Stimulated activated CD8-positive, alpha-beta memory T cell treated with anti-CD3 and anti-CD28 coated beads, Interleukin-4, amount 100 ng/mL, for 24 hours (primary cell): ENCODE results near the gene PIK3R6.
"Not testable (repeated sequence)": the region's sequence is repeated elsewhere in the genome, so short reads cannot be mapped to it uniquely, and the experiment has no call there.

Experiments used
- DNase-seq: peaks from one replicate; pipeline ENCODE4 v3.0.0-alpha.2; 2020; ENCODE audit warnings: low read depth

The PIK3R6 gene

GRCh38 chr17:8875436-8875835 lies 8.0 kb upstream of the PIK3R6 start:
- no peak for DNase-seq

DNA sequence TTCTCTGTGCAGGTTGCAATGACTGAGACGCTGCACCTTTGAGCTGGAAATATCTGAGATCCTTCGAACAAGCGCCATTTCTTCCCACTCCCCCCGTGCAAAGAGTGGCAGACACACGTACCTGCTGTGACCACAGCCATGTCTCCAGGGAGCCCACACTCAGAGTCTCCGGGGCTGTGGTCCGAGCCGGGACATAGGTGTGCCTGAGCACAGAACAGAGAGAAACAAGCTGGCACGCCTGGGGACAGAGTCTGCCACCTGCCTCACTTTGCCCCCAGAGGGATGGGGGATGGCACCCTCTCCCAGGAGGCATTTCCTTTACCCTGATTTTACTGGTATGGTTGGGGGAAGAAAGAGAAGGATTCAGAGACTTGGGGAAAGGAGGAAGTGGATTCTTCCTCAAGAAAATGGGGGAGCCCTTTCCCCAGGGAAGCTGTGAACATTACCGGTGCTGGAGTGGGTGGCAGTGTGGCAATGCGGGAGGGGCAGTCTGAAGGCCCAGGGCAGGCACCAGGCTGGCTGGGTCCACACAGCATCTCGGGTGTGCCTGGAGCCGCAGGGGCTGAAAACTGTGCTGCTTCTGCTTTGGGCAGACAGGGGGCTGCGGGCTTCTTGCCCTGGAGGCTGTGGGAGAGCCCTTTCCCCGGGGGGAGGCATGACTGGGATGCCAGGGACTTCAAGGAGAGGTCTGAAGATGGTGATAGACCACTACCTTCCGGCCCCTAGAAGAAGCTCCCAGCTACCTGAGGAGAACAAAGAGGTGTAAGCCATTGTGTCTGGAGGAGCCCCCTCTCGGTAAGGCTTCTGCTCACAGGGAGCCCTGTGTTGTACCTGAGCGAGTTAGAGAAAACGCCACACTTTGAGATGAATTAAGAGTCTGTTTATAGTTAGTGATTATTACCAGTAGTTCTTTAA lies 6.6 kb upstream of the PIK3R6 start:
- DNase-seq, result no peak

DNA sequence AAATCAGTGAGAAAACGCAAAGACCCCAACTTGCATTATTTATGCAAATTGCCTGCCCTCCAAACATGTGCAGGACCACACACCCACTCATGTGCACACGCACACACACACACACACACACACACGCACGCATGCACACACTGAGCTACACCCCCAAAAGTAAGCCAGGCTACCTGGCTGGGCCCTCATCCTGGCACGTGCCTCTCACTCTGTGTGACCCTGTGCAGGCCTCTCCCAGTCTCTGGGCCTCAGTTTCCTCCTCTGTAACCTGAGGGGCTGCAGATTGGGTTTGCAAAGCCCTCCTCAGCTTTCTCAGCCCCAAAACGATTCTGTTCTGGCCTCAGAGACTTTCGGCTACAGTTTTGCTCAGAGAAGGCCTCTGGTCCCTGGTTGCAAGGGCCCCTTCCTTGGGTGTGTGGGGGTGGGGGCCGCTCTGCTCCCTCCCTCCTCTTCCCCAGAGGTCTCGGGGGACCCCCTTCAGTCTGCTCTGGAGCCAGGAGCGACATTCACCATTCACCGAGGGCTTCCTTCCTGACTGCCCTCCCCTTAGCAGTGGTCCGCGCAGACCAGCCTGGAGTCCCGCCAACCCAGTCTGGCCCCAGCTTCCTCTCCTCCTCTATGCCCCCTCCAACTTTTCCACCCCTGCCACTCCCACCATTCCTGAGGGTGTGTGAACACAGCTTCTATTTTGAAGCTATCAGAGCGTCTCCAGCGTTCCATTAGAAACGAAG lies 5.4 kb upstream of the PIK3R6 start:
- no peak for DNase-seq

GRCh38 chr17:8872036-8872704 lies 4.7 kb upstream of the PIK3R6 start:
- DNase-seq, result no peak

DNA sequence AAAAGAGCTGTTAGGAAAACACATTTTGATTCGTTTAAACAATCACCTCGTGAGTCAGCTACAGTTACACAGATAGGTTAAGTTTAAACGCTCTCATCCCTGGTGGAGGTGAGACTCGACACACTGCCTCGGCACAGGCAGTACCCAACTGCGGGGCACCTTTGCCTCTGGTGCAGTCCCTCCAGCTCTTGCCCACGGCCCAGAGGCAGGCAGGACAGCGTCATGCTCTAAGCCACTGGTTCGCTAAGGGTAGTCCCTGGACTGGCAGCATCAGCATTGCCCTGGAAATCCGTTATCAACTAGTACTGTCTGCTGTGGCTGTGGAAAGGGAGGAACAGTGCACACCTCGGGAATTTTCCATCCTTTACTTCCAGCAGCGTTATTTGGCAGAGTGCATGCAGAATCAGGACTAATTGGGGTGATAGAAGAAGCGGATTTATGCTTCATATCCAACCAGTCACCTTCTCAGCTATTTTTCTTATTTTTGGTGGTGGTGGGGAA lies 3.7 kb upstream of the PIK3R6 start:
- DNase-seq, result no peak

DNA sequence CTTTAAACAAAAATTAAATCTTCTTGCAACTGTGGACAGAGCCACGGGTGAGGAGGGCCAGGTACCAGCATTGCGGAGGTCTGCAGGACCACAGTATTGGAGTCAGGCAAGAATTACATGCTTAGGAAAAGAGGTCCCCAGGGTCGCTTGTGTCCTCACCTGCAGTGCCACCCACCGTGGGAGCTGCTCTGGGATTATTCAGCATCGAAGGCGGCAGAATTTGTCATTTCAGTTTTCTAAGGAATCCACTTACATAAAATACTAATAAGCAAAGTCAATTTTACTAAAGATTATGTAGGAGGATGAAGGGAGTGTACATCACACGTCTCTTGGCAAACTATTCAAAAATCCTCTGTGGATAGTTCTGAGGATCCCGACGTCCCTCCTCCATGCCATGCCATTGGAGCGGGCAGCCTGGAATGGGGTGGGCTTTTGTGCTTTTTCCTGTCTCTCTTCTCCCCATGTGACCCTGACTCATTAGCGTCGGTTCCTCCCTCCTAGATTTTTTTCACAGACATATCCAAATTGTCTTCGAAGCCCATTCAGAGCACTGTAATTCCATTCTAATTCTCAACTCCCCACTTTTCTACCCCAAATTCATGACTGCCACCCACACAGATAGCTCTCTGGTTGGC lies 3.0 kb upstream of the PIK3R6 start:
- DNase-seq, result no peak

- DNase-seq, result no peak
These were observed 1.8 kb upstream of the PIK3R6 start for GRCh38 chr17:8869114-8869815.

DNA sequence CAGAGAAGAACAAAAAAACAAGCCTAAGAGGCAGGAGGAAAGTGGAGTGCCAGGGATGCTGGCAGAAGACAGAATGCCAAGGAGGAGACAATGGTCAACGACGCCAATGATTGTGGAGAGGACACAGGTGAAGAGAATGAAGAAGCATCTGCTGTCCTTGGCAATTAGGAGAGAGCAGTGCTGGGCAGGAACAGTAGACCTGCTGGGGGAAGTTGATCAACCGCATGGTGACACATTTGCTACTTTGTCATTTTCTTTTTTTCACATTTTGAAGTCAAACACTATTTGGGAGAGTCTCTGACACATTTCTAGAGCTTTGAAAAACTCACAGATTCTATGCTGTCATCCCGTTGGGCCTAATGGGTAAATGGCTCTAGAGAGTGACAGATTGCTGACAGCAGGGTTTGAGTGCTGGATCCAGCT lies 1.1 kb upstream of the PIK3R6 start:
- DNase-seq, result no peak

DNA sequence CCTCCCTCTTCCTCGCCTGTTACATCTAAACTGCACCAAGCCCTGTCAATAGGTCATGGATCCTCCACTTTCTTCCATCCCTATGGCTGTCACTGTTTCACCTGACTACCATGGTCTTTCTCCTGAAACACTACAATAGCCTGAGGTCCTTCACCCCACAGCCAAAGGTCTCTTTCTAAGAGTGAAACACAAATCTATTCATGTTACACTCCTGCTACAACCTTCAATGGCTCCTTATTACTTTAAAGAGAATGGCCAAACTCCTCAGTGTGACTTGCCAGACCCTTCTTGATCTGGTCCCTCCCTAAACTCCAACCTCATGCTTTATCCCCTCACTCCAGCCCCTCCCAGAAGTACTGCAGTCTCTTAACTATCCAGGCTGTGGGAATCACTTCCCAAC lies 618 bp upstream of the PIK3R6 start:
- no peak for DNase-seq

DNA sequence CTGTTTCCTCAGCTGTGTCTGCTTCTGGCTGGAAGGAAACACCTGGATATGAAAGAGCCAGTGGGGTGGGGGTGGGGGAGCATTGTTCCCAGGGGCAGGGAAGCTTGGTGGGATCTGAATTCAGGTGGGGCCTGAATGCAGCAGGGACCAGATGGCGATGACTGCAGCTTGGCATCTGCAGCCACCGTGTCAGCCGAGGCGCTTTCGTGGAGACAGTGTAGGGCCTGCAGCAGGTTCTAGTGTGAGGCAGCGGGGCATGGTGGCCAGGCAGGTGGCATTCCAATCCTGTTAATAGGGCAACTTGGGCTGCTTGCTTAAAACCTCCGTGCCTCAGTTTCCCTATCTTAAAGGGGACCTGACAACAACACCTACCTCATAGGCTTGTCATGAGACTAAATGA lies 1.7 kb downstream of the PIK3R6 start:
- no peak for DNase-seq

GRCh38 chr17:8865385-8865784 lies 2.1 kb downstream of the PIK3R6 start:
- DNase-seq, result no peak

GRCh38 chr17:8862213-8863056 lies 5.0 kb downstream of the PIK3R6 start:
- no peak for DNase-seq

DNA sequence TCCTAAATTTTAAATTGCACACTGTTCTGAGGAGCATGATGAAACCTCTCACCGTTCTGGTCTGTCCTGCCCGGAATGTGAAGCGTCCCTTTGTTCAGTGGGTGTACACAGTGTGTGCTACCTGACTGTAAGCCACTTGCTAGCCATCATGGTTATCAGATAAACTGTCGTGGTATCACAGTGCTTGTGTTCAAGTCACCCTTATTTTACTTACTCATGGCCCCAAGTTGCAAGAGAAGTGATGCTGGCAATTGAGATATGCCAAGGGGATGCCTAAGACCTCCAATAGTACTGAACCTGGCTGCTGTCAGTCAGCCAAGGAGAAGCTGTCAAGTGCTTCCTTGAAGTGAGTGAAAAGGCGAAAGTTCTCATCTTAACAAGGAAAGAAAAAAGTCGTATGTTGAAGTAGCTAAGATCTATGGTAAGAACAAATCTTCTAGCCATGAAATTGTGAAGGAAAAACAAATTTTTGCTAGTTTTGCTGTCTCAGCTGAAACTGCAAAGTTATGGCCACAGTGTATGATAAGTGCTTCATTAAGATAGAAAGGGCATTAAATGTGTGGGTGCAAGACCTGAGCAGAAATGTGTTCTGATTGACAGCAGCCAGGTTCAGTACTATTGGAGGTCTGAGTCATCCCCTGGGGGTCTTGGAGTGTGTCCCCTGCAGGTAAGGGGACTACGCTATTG lies 5.8 kb downstream of the PIK3R6 start:
- DNase-seq, result no peak

DNA sequence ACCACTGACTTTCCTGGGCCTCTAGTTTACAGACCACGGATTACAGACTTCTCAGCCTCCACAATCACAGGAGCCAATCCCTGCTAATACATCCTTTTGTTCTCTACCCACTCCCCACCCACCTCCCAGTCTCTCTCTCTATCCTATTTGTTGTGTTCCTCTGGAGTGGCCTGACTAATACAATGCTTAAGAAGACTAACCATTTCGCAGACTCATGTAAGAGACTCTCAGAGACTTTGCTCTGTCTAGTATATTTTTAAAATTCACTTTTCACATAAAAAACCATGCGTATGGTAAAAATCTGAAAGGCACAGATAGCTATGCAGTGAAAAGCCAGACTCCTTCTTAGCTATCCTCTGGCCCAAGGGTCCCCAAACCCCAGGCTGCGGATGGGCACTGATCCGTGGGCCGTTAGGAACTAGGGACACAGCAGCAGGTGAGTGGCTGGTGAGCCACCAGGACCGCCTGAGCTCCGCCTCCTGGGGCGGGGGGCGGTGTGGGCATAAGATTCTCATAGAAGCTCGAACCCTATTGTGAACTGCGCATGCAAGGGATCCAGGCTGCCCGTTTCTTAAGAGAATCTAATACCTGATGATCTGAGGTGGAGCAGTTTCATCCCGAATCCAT lies 7.6 kb downstream of the PIK3R6 start:
- DNase-seq, result no peak

GRCh38 chr17:8859027-8859803 lies 8.3 kb downstream of the PIK3R6 start:
- no peak for DNase-seq

DNA sequence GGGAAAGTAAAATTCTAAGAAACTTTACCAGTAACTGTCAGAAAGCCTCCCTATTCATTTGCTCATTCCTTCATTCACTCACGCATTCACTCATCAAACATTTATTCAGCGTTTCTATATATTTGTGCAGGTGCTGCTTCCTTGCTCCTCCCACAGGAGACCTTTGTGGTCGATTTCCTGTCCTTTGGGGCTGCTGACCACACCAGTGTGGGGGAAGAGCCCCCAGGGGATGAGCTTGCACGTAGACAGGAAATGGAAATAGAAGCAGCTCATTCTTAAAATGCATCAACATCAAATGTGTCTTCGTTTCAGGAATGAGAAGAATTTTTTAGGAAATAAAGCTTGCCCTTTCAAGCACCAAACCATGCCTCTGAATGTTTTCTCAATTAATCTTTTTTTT lies 9.6 kb downstream of the PIK3R6 start:
- no peak for DNase-seq

GRCh38 chr17:8856869-8857575 lies 10.5 kb downstream of the PIK3R6 start:
- no peak for DNase-seq

GRCh38 chr17:8856205-8856603 lies 11.3 kb downstream of the PIK3R6 start:
- DNase-seq, result not testable (repeated sequence)
